Upper lobe of right lung (tissue), 1 donor: ENCODE data around the gene ENGASE. TPM values are rescaled to one million over a fixed set of nuclear protein-coding genes. Genes with fewer than 3 reads are reported as not detected.

ENCODE experiments used
- ATAC-seq: fragments of 200-7000 bp; cut with Tn5 transposase; one replicate; pipeline ENCODE4 v1.9.1; 2020; ENCODE audit warnings: mild to moderate bottlenecking, moderate library complexity
- DNase-seq: peaks from one replicate; pipeline ENCODE4 v3.0.0-alpha.2; 2020
- H3K27ac ChIP-seq: fragments of 200-600 bp; one replicate; pipeline ENCODE4 v1.8.0; 2022
- H3K27me3 ChIP-seq: fragments of 200-600 bp; one replicate; pipeline ENCODE4 v1.8.0; 2022; ENCODE audit warnings: mild to moderate bottlenecking
- H3K36me3 ChIP-seq: fragments of 200-600 bp; one replicate; pipeline ENCODE4 v1.8.0; 2022
- H3K4me1 ChIP-seq: fragments of 200-600 bp; one replicate; pipeline ENCODE4 v1.8.0; 2022
- H3K4me3 ChIP-seq: fragments of 200-600 bp; one replicate; pipeline ENCODE4 v1.8.0; 2022; ENCODE audit warnings: mild to moderate bottlenecking
- H3K9me3 ChIP-seq: fragments of 200-600 bp; one replicate; pipeline ENCODE4 v1.8.0; 2022
- CTCF ChIP-seq: fragments of 200-600 bp; IDR thresholded peaks from one replicate; pipeline ENCODE4 v1.8.0; 2022; ENCODE audit warnings: antibody characterized with exemption
- intact Hi-C: fragments of 100-400 bp; cut with DNase I; formaldehyde crosslinking; loops from one replicate; pipeline ENCODE4 v1.11.0; 2022
- total RNA-seq: library from RNA; stranded (reverse); fragmentation: NEBNext Ultra II Directional; extraction: Animal tissue kit (Norgen Biotek cat#: 25700); gene quantifications from one replicate; pipeline ENCODE4 v1.2.1, GENCODE V29; 2021
- donor health status: DM: no; HTN: yes; CAD: no; lungs with severe emphysema.

The ENGASE gene
- total RNA-seq, 1 donor from 2014 or later: 58.2 TPM

GRCh38 chr17:79041723-79042420 is 32.8 kb upstream of the ENGASE start:
- no peaks in the 10 kb centered on the region for H3K36me3 ChIP-seq
- no peak overlapping the region for H3K27ac ChIP-seq
- ATAC-seq (no peak), DNase-seq (no peak)
- no peak for TF ChIP-seq CTCF
- intact Hi-C loops: no loop called here
- no peaks in the 10 kb centered on the region for H3K9me3 ChIP-seq
- H3K4me3 ChIP-seq: no peak overlapping the region
- H3K4me1 ChIP-seq: peaks cover 3% of the 10 kb centered on the region
- H3K27me3 ChIP-seq: no peaks in the 10 kb centered on the region

GRCh38 chr17:79042421-79043190 is 32.0 kb upstream of the ENGASE start:
- no peaks in the 10 kb centered on the region for H3K4me1 ChIP-seq
- intact Hi-C loops: no loop called here
- no peak overlapping the region for H3K27ac ChIP-seq
- no peak overlapping the region for H3K4me3 ChIP-seq
- no peaks in the 10 kb centered on the region for H3K36me3 ChIP-seq
- no peaks in the 10 kb centered on the region for H3K9me3 ChIP-seq
- peak; percentile 79 for ATAC-seq
- DNase-seq: peak; percentile 89
- no peaks in the 10 kb centered on the region for H3K27me3 ChIP-seq
- TF ChIP-seq CTCF: peak; percentile 90

DNA sequence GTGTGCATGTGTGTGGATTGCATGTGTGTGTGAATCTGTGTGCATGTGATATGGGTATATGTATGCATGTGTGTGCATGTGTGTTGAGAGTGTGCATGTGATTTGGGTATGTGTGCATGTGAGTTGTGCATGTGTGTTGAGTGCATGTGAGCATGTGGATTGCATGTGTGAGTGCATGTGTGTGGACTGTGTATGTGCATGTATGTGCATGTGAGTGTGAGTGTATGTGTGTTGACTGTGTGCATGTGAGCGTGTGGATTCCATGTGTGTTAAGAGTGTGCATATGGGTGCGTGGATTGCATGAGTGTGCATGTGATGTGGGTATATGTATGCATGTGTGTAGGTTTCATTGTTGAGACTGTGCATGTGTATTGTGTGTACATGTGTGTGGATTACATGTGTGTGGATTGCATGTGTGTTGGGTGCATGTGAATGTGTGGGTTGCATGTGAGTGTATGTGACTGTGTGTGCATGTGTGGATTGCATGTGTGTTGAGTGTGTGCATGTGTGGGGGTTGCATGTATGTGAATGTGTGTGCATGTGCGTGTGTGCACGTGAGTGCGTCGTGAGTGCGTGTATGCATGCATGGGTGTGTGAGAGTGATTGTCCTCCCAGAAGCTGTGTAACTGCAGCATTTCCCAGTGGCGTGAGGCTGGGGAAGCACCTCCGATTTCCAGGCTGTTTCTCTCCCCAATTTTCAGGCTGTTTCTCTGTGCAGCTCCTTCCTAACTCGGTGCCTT is 31.3 kb upstream of the ENGASE start:
- DNase-seq: peak; percentile 39
- Histone ChIP-seq H3K36me3 (peaks cover 4% of the 10 kb centered on the region), H3K27ac (no peak overlapping the region), H3K4me3 (no peak overlapping the region), H3K9me3 (no peaks in the 10 kb centered on the region), H3K27me3 (no peaks in the 10 kb centered on the region), H3K4me1 (no peaks in the 10 kb centered on the region)
- TF ChIP-seq CTCF: no peak
- ATAC-seq: no peak
- intact Hi-C loops: no loop called here

DNA sequence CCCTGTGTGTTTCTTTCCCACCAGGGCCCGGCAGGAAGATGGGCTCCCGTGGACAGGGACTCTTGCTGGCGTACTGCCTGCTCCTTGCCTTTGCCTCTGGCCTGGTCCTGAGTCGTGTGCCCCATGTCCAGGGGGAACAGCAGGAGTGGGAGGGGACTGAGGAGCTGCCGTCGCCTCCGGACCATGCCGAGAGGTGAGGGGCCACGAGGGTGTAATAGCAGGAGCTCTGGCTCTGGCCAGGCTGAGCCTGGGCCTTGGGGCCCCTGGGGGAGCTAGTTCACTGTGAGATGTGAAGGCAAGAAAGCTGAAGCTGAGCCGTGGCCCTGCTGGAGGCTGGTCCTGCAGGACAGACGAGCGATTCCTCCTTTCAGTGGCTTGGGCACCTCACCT is 30.7 kb upstream of the ENGASE start:
- Histone ChIP-seq H3K27ac (no peak overlapping the region), H3K36me3 (peaks cover 4% of the 10 kb centered on the region), H3K9me3 (no peaks in the 10 kb centered on the region), H3K27me3 (no peaks in the 10 kb centered on the region), H3K4me3 (no peak overlapping the region), H3K4me1 (no peaks in the 10 kb centered on the region)
- TF ChIP-seq CTCF: no peak
- peak; percentile 61 for DNase-seq
- no peak for ATAC-seq
- intact Hi-C loops: no loop called here

GRCh38 chr17:79044462-79044861 is 30.2 kb upstream of the ENGASE start:
- no peak overlapping the region for H3K4me3 ChIP-seq
- DNase-seq (peak; percentile 31), ATAC-seq (no peak)
- H3K27me3 ChIP-seq: no peaks in the 10 kb centered on the region
- no peak for TF ChIP-seq CTCF
- H3K36me3 ChIP-seq: peaks cover 4% of the 10 kb centered on the region
- no peaks in the 10 kb centered on the region for H3K9me3 ChIP-seq
- no peaks in the 10 kb centered on the region for H3K4me1 ChIP-seq
- no peak overlapping the region for H3K27ac ChIP-seq
- intact Hi-C loops: no loop called here
